Transverse colon (tissue), 4 donors: ENCODE results near the gene KRT6B. TPM values are rescaled to one million over a fixed set of nuclear protein-coding genes. Genes with fewer than 3 reads are reported as not detected.

ENCODE experiments used
- DNase-seq: peaks from one replicate; pipeline ENCODE4 v3.0.0-alpha.2; 2019
- H3K27ac ChIP-seq, 4 donors: fragments of 200-600 bp; sonication (generic); 2 replicates each; pipeline ENCODE4 v1.5.1; 2016 to 2018; ENCODE audit warnings: inconsistent platforms in 4 of 4
- H3K27me3 ChIP-seq: fragments of 200-600 bp; sonication (generic); 2 replicates; pipeline ENCODE4 v1.5.1; 2017; ENCODE audit warnings: inconsistent platforms
- H3K36me3 ChIP-seq, 4 donors: fragments of 200-600 bp; sonication (generic); 2 replicates each; pipeline ENCODE4 v1.5.1; 2017 to 2019; ENCODE audit warnings: inconsistent platforms in 4 of 4
- H3K4me1 ChIP-seq, 4 donors: fragments of 200-600 bp; sonication (generic); 2 replicates each; pipeline ENCODE4 v1.5.1; 2017 to 2020; ENCODE audit warnings: inconsistent platforms in 4 of 4
- H3K4me3 ChIP-seq, 4 donors: fragments of 200-600 bp; sonication (generic); 1 replicate in 1 of 4; 2 replicates in 3 of 4; pipeline versions ENCODE4 v1.5.1 to v1.6.1; 2017 to 2019; ENCODE audit warnings: inconsistent platforms in 4 of 4
- H3K9me3 ChIP-seq, 2 donors: fragments of 200-600 bp; sonication (generic); 2 replicates each; pipeline ENCODE4 v1.5.1; 2017 to 2019; ENCODE audit warnings: inconsistent platforms in 2 of 2
- CTCF ChIP-seq, 5 experiments: fragments of 200-600 bp in 3 of 5; fragments of 450-650 bp in 2 of 5; sonication (generic) in 3 of 5; IDR thresholded peaks; 1 replicate in 2 of 5; 2 replicates in 3 of 5; pipeline ENCODE4 v1.5.1; 2016 to 2017; ENCODE audit warnings: antibody characterized with exemption in 5 of 5, inconsistent platforms in 3 of 5, mild to moderate bottlenecking in 2 of 5, moderate library complexity in 1 of 5
- EP300 ChIP-seq: sonication (generic); formaldehyde crosslinking; IDR thresholded peaks from one replicate; pipeline ENCODE4 v1.6.1; 2017; ENCODE audit warnings: antibody characterized with exemption, low read depth
- POLR2A ChIP-seq: fragments of 450-650 bp; IDR thresholded peaks from one replicate; pipeline ENCODE4 v1.6.1; 2016; ENCODE audit warnings: antibody characterized with exemption, mild to moderate bottlenecking, moderate library complexity
- POLR2AphosphoS5 ChIP-seq, 3 donors: sonication (generic); formaldehyde crosslinking; IDR thresholded peaks; one replicate each; pipeline ENCODE4 v1.6.1; 2016; ENCODE audit warnings: antibody characterized with exemption in 3 of 3
- WGBS, 2 donors: methylation state at CpG; one replicate each; pipeline ENCODE4 v1.1.5; 2018; ENCODE audit warnings: low coverage in 1 of 2; 5-methylcytosine and 5-hydroxymethylcytosine counted together
- in situ Hi-C, 4 donors: fragments of 200-750 bp; cut with MboI; loops; one replicate each; pipeline versions ENCODE4 v1.15.0 to v1.15.1; 2017; ENCODE audit warnings: low sequenced_read_pairs in 3 of 4, low pct_ligation_motif_present in 1 of 4, low pct_unique_long_range_greater_than_20kb in 1 of 4
- intact Hi-C: fragments of 100-400 bp; cut with DNase I; formaldehyde crosslinking; loops from one replicate; pipeline ENCODE4 v1.15.1; 2023; ENCODE audit warnings: low total_unique reads
- total RNA-seq, 4 donors: library from RNA; depleted of rRNA; stranded (reverse); fragments of >200 nt; gene quantifications; one replicate each; pipeline ENCODE4 v1.1.0, GENCODE V29; 2016

KRT6B gene
- total RNA-seq, 4 donors from 2014 or later = not detected

- Histone ChIP-seq H3K36me3 (no peaks in the 10 kb centered on the region), H3K27ac (no peak overlapping the region), H3K4me1 (peaks cover 0 to 16% (median 6%) of the 10 kb centered on the region in 4 donors), H3K27me3 (no peaks in the 10 kb centered on the region), H3K9me3 (no peaks in the 10 kb centered on the region), H3K4me3 (no peak overlapping the region)
- in situ Hi-C loops (no loop called here), intact Hi-C loops (no loop called here)
- no peak for TF ChIP-seq EP300
- TF ChIP-seq CTCF (IDR thresholded peaks at IDR 0.05) = no peak
- no peak for TF ChIP-seq POLR2A
- TF ChIP-seq POLR2AphosphoS5 (IDR thresholded peaks at IDR 0.05) = no peak
- DNase-seq = no peak
- WGBS, 2 donors = 84% methylated on average over 12 of the region's 12 CpGs; no CpG with 5 or more reads in 1 of the 2 donors
These were observed 18.4 kb downstream of the KRT6B start for GRCh38 chr12:52433501-52434080.

- TF ChIP-seq POLR2AphosphoS5 (IDR thresholded peaks at IDR 0.05) (no peak), POLR2A (no peak), EP300 (no peak), CTCF (IDR thresholded peaks at IDR 0.05) (no peak)
- Histone ChIP-seq H3K27ac (no peak overlapping the region), H3K9me3 (no peaks in the 10 kb centered on the region), H3K4me1 (peaks cover 0 to 15% (median 6%) of the 10 kb centered on the region in 4 donors), H3K36me3 (no peaks in the 10 kb centered on the region), H3K27me3 (no peaks in the 10 kb centered on the region), H3K4me3 (no peak overlapping the region)
- intact Hi-C loops (no loop called here), in situ Hi-C loops (no loop called here)
- WGBS, 2 donors = 75 to 86% methylated on average over 1 to 6 of the region's 6 CpGs
- DNase-seq = no peak
These were observed 19.3 kb downstream of the KRT6B start for GRCh38 chr12:52432559-52433207.

GRCh38 chr12:52428121-52428520 is 23.8 kb downstream of the KRT6B start:
- 90% methylated on average over 10 of the region's 10 CpGs; no CpG with 5 or more reads in 1 of the 2 donors for WGBS, 2 donors
- intact Hi-C loops (no loop called here), in situ Hi-C loops (no loop called here)
- peaks cover 0 to 9% (median 4%) of the 10 kb centered on the region in 4 donors for H3K4me1 ChIP-seq
- H3K36me3 ChIP-seq = no peaks in the 10 kb centered on the region
- no peak overlapping the region for H3K4me3 ChIP-seq
- TF ChIP-seq CTCF (IDR thresholded peaks at IDR 0.05) (no peak), POLR2A (no peak), POLR2AphosphoS5 (IDR thresholded peaks at IDR 0.05) (no peak), EP300 (no peak)
- no peak for DNase-seq
- no peaks in the 10 kb centered on the region for H3K9me3 ChIP-seq
- no peaks in the 10 kb centered on the region for H3K27me3 ChIP-seq
- H3K27ac ChIP-seq = no peak overlapping the region

GRCh38 chr12:52427083-52427482 is 24.9 kb downstream of the KRT6B start:
- Histone ChIP-seq H3K36me3 (no peaks in the 10 kb centered on the region), H3K4me1 (peaks cover 0 to 13% (median 5%) of the 10 kb centered on the region in 4 donors), H3K27me3 (no peaks in the 10 kb centered on the region), H3K4me3 (no peak overlapping the region), H3K27ac (no peak overlapping the region), H3K9me3 (no peaks in the 10 kb centered on the region)
- WGBS, 2 donors = 45 to 47% methylated on average over 1 of the region's 1 CpG
- in situ Hi-C loops (no loop called here), intact Hi-C loops (no loop called here)
- TF ChIP-seq POLR2A = no peak
- TF ChIP-seq POLR2AphosphoS5 (IDR thresholded peaks at IDR 0.05) = no peak
- no peak for TF ChIP-seq CTCF (IDR thresholded peaks at IDR 0.05)
- no peak for TF ChIP-seq EP300
- DNase-seq = no peak
